ENCODE measurements around the gene MORN2.

GRCh38 chr2:38856165-38856564 is 19.6 kb upstream of the MORN2 start:
- TF ChIP-seq, protein P1, sequence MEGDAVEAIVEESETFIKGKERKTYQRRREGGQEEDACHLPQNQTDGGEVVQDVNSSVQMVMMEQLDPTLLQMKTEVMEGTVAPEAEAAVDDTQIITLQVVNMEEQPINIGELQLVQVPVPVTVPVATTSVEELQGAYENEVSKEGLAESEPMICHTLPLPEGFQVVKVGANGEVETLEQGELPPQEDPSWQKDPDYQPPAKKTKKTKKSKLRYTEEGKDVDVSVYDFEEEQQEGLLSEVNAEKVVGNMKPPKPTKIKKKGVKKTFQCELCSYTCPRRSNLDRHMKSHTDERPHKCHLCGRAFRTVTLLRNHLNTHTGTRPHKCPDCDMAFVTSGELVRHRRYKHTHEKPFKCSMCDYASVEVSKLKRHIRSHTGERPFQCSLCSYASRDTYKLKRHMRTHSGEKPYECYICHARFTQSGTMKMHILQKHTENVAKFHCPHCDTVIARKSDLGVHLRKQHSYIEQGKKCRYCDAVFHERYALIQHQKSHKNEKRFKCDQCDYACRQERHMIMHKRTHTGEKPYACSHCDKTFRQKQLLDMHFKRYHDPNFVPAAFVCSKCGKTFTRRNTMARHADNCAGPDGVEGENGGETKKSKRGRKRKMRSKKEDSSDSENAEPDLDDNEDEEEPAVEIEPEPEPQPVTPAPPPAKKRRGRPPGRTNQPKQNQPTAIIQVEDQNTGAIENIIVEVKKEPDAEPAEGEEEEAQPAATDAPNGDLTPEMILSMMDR (IDR thresholded peaks at IDR 0.05; ENCODE audit: low read depth, low read length, poor library complexity, severe bottlenecking) = no peak
- TF ChIP-seq EZH2phosphoT487 (IDR thresholded peaks at IDR 0.05; ENCODE audit: borderline replicate concordance, low read length) = no peak

Measured in DOHH2 (cell line).